Measurements from ENCODE around the gene ADAM22.

Gene ADAM22

GRCh38 chr7:88062238-88062637 is 128.2 kb downstream of the ADAM22 start:
- Histone ChIP-seq H3K27ac (ENCODE audit: poor library complexity, severe bottlenecking) (no peak overlapping the region), H3K9me3 (ENCODE audit: severe bottlenecking) (no peaks in the 10 kb centered on the region), H3K4me1 (ENCODE audit: insufficient read depth, poor library complexity, severe bottlenecking) (no peaks in the 10 kb centered on the region), H3K36me3 (ENCODE audit: low read depth) (no peaks in the 10 kb centered on the region), H3K27me3 (ENCODE audit: insufficient read depth, poor library complexity, severe bottlenecking) (no peaks in the 10 kb centered on the region), H3K4me3 (ENCODE audit: severe bottlenecking) (no peak overlapping the region)
- DNase-seq (ENCODE audit: low spot score) (no peak), ATAC-seq (ENCODE audit: low read depth) (no peak)
- no peak for TF ChIP-seq CTCF (IDR thresholded peaks at IDR 0.05; ENCODE audit: poor library complexity, severe bottlenecking)

GRCh38 chr7:88069093-88069492 is 135.0 kb downstream of the ADAM22 start:
- no peaks in the 10 kb centered on the region for H3K36me3 ChIP-seq (ENCODE audit: low read depth)
- no peak for TF ChIP-seq CTCF (IDR thresholded peaks at IDR 0.05; ENCODE audit: poor library complexity, severe bottlenecking)
- no peaks in the 10 kb centered on the region for H3K4me1 ChIP-seq (ENCODE audit: insufficient read depth, poor library complexity, severe bottlenecking)
- no peaks in the 10 kb centered on the region for H3K9me3 ChIP-seq (ENCODE audit: severe bottlenecking)
- H3K4me3 ChIP-seq (ENCODE audit: severe bottlenecking) = no peak overlapping the region
- no peak for DNase-seq (ENCODE audit: low spot score)
- H3K27me3 ChIP-seq (ENCODE audit: insufficient read depth, poor library complexity, severe bottlenecking) = no peaks in the 10 kb centered on the region
- no peak overlapping the region for H3K27ac ChIP-seq (ENCODE audit: poor library complexity, severe bottlenecking)
- no peak for ATAC-seq (ENCODE audit: low read depth)

- H3K27ac ChIP-seq (ENCODE audit: poor library complexity, severe bottlenecking) = no peak overlapping the region
- DNase-seq (ENCODE audit: low spot score) (no peak), ATAC-seq (ENCODE audit: low read depth) (no peak)
- TF ChIP-seq CTCF (IDR thresholded peaks at IDR 0.05; ENCODE audit: poor library complexity, severe bottlenecking) = no peak
- no peaks in the 10 kb centered on the region for H3K4me1 ChIP-seq (ENCODE audit: insufficient read depth, poor library complexity, severe bottlenecking)
- no peaks in the 10 kb centered on the region for H3K36me3 ChIP-seq (ENCODE audit: low read depth)
- H3K27me3 ChIP-seq (ENCODE audit: insufficient read depth, poor library complexity, severe bottlenecking) = peaks cover 3% of the 10 kb centered on the region
- no peaks in the 10 kb centered on the region for H3K9me3 ChIP-seq (ENCODE audit: severe bottlenecking)
- no peak overlapping the region for H3K4me3 ChIP-seq (ENCODE audit: severe bottlenecking)
Observed at GRCh38 chr7:88071994-88072714, 138.1 kb downstream of the ADAM22 start.

GRCh38 chr7:88072715-88073055 is 138.6 kb downstream of the ADAM22 start:
- H3K27ac ChIP-seq (ENCODE audit: poor library complexity, severe bottlenecking) = no peak overlapping the region
- TF ChIP-seq CTCF (IDR thresholded peaks at IDR 0.05; ENCODE audit: poor library complexity, severe bottlenecking) = no peak
- H3K27me3 ChIP-seq (ENCODE audit: insufficient read depth, poor library complexity, severe bottlenecking) = peaks cover 3% of the 10 kb centered on the region
- no peaks in the 10 kb centered on the region for H3K9me3 ChIP-seq (ENCODE audit: severe bottlenecking)
- H3K4me1 ChIP-seq (ENCODE audit: insufficient read depth, poor library complexity, severe bottlenecking) = no peaks in the 10 kb centered on the region
- ATAC-seq (ENCODE audit: low read depth) (no peak), DNase-seq (ENCODE audit: low spot score) (no peak)
- H3K36me3 ChIP-seq (ENCODE audit: low read depth) = no peaks in the 10 kb centered on the region
- H3K4me3 ChIP-seq (ENCODE audit: severe bottlenecking) = no peak overlapping the region

- no peak for ATAC-seq (ENCODE audit: low read depth)
- Histone ChIP-seq H3K27ac (ENCODE audit: poor library complexity, severe bottlenecking) (no peak overlapping the region), H3K4me1 (ENCODE audit: insufficient read depth, poor library complexity, severe bottlenecking) (no peaks in the 10 kb centered on the region), H3K4me3 (ENCODE audit: severe bottlenecking) (no peak overlapping the region), H3K36me3 (ENCODE audit: low read depth) (no peaks in the 10 kb centered on the region), H3K9me3 (ENCODE audit: severe bottlenecking) (no peaks in the 10 kb centered on the region), H3K27me3 (ENCODE audit: insufficient read depth, poor library complexity, severe bottlenecking) (peaks cover 3% of the 10 kb centered on the region)
- no peak for TF ChIP-seq CTCF (IDR thresholded peaks at IDR 0.05; ENCODE audit: poor library complexity, severe bottlenecking)
- no peak for DNase-seq (ENCODE audit: low spot score)
Observed at GRCh38 chr7:88073626-88074025, 139.6 kb downstream of the ADAM22 start.
